ENCODE results near the gene MYO19.

The MYO19 gene

DNA sequence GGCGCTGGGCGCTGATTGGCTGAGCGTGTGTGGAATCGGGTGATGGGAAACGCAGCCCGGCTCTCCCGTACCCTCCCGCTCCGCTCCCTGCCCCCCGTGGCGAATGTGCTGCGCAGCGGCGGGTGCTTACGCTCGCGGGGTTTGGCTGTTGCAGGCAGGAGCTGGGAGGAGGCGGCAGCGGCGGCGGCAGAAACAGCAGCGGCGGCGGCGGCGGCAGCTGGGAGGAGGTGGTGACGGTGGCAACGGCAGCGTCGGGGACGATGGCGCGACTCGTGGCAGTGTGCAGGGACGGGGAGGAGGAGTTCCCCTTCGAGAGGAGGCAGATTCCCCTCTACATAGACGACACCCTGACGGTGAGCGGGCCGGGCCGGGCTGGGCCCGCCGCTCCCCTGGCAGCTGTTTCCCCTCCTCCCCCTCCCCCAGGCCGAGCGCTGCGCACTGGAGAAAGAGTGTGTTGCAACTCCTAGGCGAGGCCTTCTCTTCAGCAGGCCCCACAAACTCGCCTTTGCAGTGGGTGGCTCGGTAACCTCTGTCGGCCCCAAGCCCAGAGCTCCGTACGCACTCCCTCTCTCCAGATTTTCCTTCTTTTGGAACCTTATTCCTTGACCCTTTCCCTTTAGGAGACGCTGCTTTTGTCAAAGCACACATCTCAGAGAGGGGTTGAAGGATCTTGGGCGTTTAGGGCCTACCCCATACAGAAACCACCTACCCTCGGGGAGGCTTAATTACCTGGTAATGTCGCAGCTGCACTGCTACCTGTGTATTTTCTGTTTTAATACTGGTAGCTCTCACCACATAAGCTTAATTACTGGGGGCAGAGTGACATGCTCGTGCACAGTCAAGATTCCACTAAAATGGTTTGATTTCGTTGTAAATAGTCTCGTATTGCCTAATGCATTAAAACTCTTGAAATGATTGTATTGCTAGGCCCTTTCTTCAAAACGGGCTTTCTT, 11.1 kb upstream of the MYO19 start:
- Histone ChIP-seq H3K9ac (ENCODE audit: low read length) (peak overlapping the region; percentile 99), H3K27me3 (replicated peaks; ENCODE audit: control insufficient read depth, insufficient read depth, low read length) (no peaks in the 10 kb centered on the region), H3K9me3 (ENCODE audit: control insufficient read depth, low read length) (no peaks in the 10 kb centered on the region), H3K4me3 (ENCODE audit: low read length) (peak overlapping the region; percentile 98), H3K4me1 (ENCODE audit: control insufficient read depth, insufficient read depth, low read length) (peaks cover 38% of the 10 kb centered on the region), H3K36me3 (ENCODE audit: control insufficient read depth, insufficient read depth, low read length, severe bottlenecking) (peaks cover 10% of the 10 kb centered on the region)
- DNase-seq (ENCODE audit: low read depth): peak; percentile 99

DNA sequence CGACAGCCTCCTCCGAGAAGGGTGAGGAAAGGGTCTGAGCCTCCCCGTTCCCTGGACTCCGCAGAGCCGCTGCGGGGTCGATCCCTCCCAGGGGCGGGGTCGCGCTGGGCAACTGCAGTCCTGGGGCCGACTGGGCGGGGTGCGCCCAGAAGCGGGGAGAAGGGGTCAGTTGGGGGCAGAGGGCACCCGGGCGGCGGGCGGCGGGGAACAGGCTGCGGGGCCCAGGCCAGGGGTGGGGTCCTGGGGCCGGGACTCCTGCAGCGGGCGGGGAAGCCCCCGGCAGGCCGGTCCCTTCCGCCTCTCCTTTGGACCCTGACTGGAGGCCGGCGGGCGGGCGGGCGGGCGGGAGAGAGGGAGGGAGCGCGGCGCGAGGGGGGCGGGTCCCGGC, 10.4 kb upstream of the MYO19 start:
- Histone ChIP-seq H3K36me3 (ENCODE audit: control insufficient read depth, insufficient read depth, low read length, severe bottlenecking) (peaks cover 10% of the 10 kb centered on the region), H3K9me3 (ENCODE audit: control insufficient read depth, low read length) (no peaks in the 10 kb centered on the region), H3K9ac (ENCODE audit: low read length) (peak overlapping the region; percentile 100), H3K27me3 (replicated peaks; ENCODE audit: control insufficient read depth, insufficient read depth, low read length) (no peaks in the 10 kb centered on the region), H3K4me1 (ENCODE audit: control insufficient read depth, insufficient read depth, low read length) (peaks cover 31% of the 10 kb centered on the region), H3K4me3 (ENCODE audit: low read length) (peak overlapping the region; percentile 100)
- no peak for DNase-seq (ENCODE audit: low read depth)

- peak; percentile 99 for DNase-seq (ENCODE audit: low read depth)
- H3K9me3 ChIP-seq (ENCODE audit: control insufficient read depth, low read length): no peaks in the 10 kb centered on the region
- peak within 1 kb of the TSS; percentile 100 for H3K9ac ChIP-seq (ENCODE audit: low read length)
- H3K36me3 ChIP-seq (ENCODE audit: control insufficient read depth, insufficient read depth, low read length, severe bottlenecking): peaks cover 13% of the 10 kb centered on the region
- H3K4me3 ChIP-seq (ENCODE audit: low read length): peak within 1 kb of the TSS; percentile 100
- no peaks in the 10 kb centered on the region for H3K27me3 ChIP-seq (replicated peaks; ENCODE audit: control insufficient read depth, insufficient read depth, low read length)
- H3K4me1 ChIP-seq (ENCODE audit: control insufficient read depth, insufficient read depth, low read length): peaks cover 30% of the 10 kb centered on the region
Observed at GRCh38 chr17:36544307-36545076, 9.8 kb upstream of the MYO19 start, which contains the start of gene GGNBP2. Gene GGNBP2, plus strand, starts transcription at chr17:36544919. Its CDS starts 806 bp downstream, at chr17:36545725.

- H3K4me1 ChIP-seq (ENCODE audit: control insufficient read depth, insufficient read depth, low read length): peaks cover 26% of the 10 kb centered on the region
- peak; percentile 72 for DNase-seq (ENCODE audit: low read depth)
- H3K9ac ChIP-seq (ENCODE audit: low read length): peak overlapping the region; percentile 100
- H3K4me3 ChIP-seq (ENCODE audit: low read length): peak overlapping the region; percentile 100
- no peaks in the 10 kb centered on the region for H3K9me3 ChIP-seq (ENCODE audit: control insufficient read depth, low read length)
- H3K27me3 ChIP-seq (replicated peaks; ENCODE audit: control insufficient read depth, insufficient read depth, low read length): no peaks in the 10 kb centered on the region
- peaks cover 13% of the 10 kb centered on the region for H3K36me3 ChIP-seq (ENCODE audit: control insufficient read depth, insufficient read depth, low read length, severe bottlenecking)
Observed at GRCh38 chr17:36544044-36544306, 9.3 kb upstream of the MYO19 start.

DNA sequence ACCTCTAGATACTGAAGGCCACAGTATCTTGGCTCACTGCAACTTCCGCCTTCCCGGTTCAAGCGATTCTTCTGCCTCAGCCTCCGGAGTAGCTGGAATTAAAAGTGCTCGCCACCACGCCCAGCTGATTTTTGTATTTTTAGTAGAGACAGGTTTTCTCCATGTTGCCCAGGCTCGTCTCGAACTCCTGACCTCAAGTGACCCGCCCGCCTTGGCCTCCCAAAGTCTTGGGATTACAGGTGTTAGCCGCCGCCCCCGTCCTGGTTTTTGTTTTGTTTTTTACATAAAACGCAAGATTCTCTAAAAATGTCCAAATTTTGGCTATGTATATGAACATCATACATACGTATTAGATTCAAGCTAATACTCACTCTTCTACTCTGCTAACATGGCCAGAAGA, 8.1 kb upstream of the MYO19 start:
- H3K27me3 ChIP-seq (replicated peaks; ENCODE audit: control insufficient read depth, insufficient read depth, low read length): no peaks in the 10 kb centered on the region
- no peak overlapping the region for H3K9ac ChIP-seq (ENCODE audit: low read length)

DNA sequence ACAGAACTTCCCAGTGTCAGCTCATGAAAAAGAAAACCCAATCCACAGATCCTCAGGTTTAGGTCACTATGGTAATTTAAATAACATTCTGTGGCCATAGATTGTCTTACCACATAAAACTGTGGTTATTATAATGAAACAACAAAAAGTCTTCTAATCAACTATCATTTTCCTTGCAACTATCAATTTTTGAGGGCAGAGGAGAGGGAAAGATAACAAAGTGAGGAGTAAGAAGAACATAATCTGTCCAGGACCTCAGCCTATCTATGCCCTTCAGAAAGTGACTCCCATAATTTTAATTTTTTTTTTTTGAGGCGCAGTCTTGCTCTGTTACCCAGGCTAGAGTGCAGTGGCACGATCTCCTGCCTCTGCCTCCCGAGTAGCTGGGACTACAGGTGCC, 6.0 kb upstream of the MYO19 start:
- H3K9ac ChIP-seq (ENCODE audit: low read length): no peak overlapping the region
- no peak for DNase-seq (ENCODE audit: low read depth)
- H3K36me3 ChIP-seq (ENCODE audit: control insufficient read depth, insufficient read depth, low read length, severe bottlenecking): peaks cover 22% of the 10 kb centered on the region
- no peaks in the 10 kb centered on the region for H3K9me3 ChIP-seq (ENCODE audit: control insufficient read depth, low read length)
- H3K4me3 ChIP-seq (ENCODE audit: low read length): no peak overlapping the region
- peaks cover 12% of the 10 kb centered on the region for H3K4me1 ChIP-seq (ENCODE audit: control insufficient read depth, insufficient read depth, low read length)
- no peaks in the 10 kb centered on the region for H3K27me3 ChIP-seq (replicated peaks; ENCODE audit: control insufficient read depth, insufficient read depth, low read length)

More for the DNA sequence above, 8.1 kb upstream of the MYO19 start:
- DNase-seq (ENCODE audit: low read depth): no peak
- H3K4me1 ChIP-seq (ENCODE audit: control insufficient read depth, insufficient read depth, low read length): peaks cover 16% of the 10 kb centered on the region
- H3K9me3 ChIP-seq (ENCODE audit: control insufficient read depth, low read length): no peaks in the 10 kb centered on the region
- no peak overlapping the region for H3K4me3 ChIP-seq (ENCODE audit: low read length)
- H3K36me3 ChIP-seq (ENCODE audit: control insufficient read depth, insufficient read depth, low read length, severe bottlenecking): peaks cover 21% of the 10 kb centered on the region

DNA sequence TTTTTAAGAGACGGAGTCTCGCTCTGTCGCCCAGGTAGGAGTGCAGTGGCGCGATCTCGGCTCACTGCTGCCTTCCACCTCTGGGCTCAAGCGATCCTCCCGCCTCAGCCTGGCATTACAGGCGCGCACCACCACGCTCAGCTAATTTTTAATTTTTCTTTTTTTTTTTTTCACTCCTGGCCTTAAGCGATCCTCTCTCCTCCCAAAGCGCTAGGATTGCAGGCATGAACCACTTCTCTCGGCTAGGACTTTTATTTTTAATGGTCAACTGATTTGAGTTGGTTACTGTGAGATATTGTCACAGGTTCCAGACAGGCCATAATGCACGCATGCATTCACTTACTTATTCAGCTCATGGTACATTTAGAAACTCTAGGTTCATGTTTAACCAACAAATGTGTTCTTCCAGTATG, 1.0 kb upstream of the MYO19 start:
- peaks cover 39% of the 10 kb centered on the region for H3K36me3 ChIP-seq (ENCODE audit: control insufficient read depth, insufficient read depth, low read length, severe bottlenecking)
- H3K9me3 ChIP-seq (ENCODE audit: control insufficient read depth, low read length): no peaks in the 10 kb centered on the region
- peak overlapping the region; percentile 96 for H3K9ac ChIP-seq (ENCODE audit: low read length)
- no peaks in the 10 kb centered on the region for H3K27me3 ChIP-seq (replicated peaks; ENCODE audit: control insufficient read depth, insufficient read depth, low read length)
- H3K4me1 ChIP-seq (ENCODE audit: control insufficient read depth, insufficient read depth, low read length): peaks cover 14% of the 10 kb centered on the region
- no peak for DNase-seq (ENCODE audit: low read depth)
- H3K4me3 ChIP-seq (ENCODE audit: low read length): peak overlapping the region; percentile 94

DNA sequence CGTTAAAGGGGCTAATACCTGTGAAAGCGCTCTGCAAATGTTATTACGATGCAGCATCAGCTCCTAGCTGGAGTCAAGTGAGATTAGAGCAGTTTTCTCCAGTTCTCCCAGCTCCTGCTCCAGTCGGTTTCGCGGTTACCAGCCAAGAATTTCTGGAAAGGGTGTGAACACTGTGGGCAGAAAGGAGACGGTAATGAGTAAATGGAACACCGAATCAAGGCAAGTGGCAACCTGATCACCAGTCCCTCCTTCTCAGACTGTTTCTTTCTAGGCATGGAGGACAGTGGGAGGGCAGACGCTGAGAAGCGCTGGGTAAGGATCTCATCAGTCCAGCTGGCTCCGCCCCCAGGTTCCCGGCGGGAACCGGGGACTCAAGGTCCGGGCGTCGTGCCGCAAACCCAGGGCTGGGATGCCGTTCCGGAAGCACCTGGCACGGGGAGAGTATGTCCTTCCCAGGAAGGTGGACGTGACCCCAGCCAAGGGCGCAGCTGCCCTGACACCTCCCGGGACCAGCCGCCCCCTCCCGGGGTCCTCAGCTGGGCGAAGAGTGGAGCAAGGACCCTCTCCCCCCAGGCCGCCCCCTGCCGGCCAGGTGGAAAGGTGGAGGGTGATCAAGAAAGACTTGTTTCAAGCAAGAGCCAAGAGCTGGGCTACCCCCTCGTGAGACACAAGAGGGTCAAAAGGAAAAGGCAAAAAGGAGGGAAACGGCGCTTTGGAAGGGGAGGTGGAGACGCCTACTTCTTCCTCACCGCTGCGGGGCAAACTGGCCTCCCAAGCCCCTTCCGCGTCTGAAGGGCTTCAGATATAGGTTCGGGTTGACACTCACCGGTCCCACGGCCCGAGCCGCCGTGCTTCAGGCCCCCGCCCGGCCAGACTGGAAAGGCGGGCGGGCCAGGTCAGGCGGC, 481 bp downstream of the MYO19 start:
- peak; percentile 71 for DNase-seq (ENCODE audit: low read depth)
- H3K4me1 ChIP-seq (ENCODE audit: control insufficient read depth, insufficient read depth, low read length): peaks cover 14% of the 10 kb centered on the region
- peak overlapping the region; percentile 96 for H3K9ac ChIP-seq (ENCODE audit: low read length)
- H3K9me3 ChIP-seq (ENCODE audit: control insufficient read depth, low read length): no peaks in the 10 kb centered on the region
- peak overlapping the region; percentile 94 for H3K4me3 ChIP-seq (ENCODE audit: low read length)
- peaks cover 36% of the 10 kb centered on the region for H3K36me3 ChIP-seq (ENCODE audit: control insufficient read depth, insufficient read depth, low read length, severe bottlenecking)
- no peaks in the 10 kb centered on the region for H3K27me3 ChIP-seq (replicated peaks; ENCODE audit: control insufficient read depth, insufficient read depth, low read length)

GRCh38 chr17:36532435-36532975, 2.2 kb downstream of the MYO19 start:
- H3K9ac ChIP-seq (ENCODE audit: low read length): no peak overlapping the region
- no peaks in the 10 kb centered on the region for H3K9me3 ChIP-seq (ENCODE audit: control insufficient read depth, low read length)
- H3K27me3 ChIP-seq (replicated peaks; ENCODE audit: control insufficient read depth, insufficient read depth, low read length): no peaks in the 10 kb centered on the region
- no peak for DNase-seq (ENCODE audit: low read depth)
- H3K4me3 ChIP-seq (ENCODE audit: low read length): no peak overlapping the region
- H3K4me1 ChIP-seq (ENCODE audit: control insufficient read depth, insufficient read depth, low read length): peaks cover 14% of the 10 kb centered on the region
- H3K36me3 ChIP-seq (ENCODE audit: control insufficient read depth, insufficient read depth, low read length, severe bottlenecking): peaks cover 39% of the 10 kb centered on the region

GRCh38 chr17:36529121-36529520, 5.5 kb downstream of the MYO19 start:
- DNase-seq (ENCODE audit: low read depth): peak; percentile 10
- Histone ChIP-seq H3K4me1 (ENCODE audit: control insufficient read depth, insufficient read depth, low read length) (peaks cover 11% of the 10 kb centered on the region), H3K9me3 (ENCODE audit: control insufficient read depth, low read length) (no peaks in the 10 kb centered on the region), H3K27me3 (replicated peaks; ENCODE audit: control insufficient read depth, insufficient read depth, low read length) (no peaks in the 10 kb centered on the region), H3K9ac (ENCODE audit: low read length) (no peak overlapping the region), H3K36me3 (ENCODE audit: control insufficient read depth, insufficient read depth, low read length, severe bottlenecking) (peaks cover 56% of the 10 kb centered on the region), H3K4me3 (ENCODE audit: low read length) (no peak overlapping the region)
